ENCODE results near the gene CAMK2N1. TPM values are rescaled to one million over a fixed set of nuclear protein-coding genes. Genes with fewer than 3 reads are reported as not detected.

The CAMK2N1 gene
- total RNA-seq, 4 donors from 2014 or later: 74.3 to 126 (median 85.9) TPM

DNA sequence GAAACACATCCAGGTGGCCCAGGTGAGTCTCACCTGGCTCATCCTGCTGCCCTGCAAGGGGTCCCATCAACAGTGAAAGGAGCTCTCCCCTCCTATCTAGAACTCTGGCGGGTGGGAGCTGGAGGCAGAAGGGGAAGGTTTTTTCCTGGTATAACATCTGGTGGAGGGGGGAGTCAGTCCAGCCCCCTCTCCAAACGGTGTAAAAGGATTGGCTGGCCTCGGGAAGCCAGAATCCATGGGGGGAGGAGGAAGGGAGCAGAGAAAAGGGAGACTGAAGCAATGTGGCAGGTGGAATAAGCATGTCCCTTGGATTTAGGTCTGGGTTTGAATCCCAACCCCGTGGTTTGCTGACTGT, 1.2 kb upstream of the CAMK2N1 start:
- Histone ChIP-seq H3K27me3 (peaks cover 9% of the 10 kb centered on the region), H3K27ac (peak overlapping the region; percentile 91 to 95 (median 93)), H3K36me3 (no peaks in the 10 kb centered on the region), H3K4me3 (peak overlapping the region in 2 of 4 donors; percentile 72 to 77), H3K4me1 (peaks cover 7 to 33% (median 25%) of the 10 kb centered on the region in 4 donors), H3K9me3 (no peaks in the 10 kb centered on the region)
- no peak for DNase-seq
- WGBS, 2 donors (ENCODE audit: low coverage in 1 of 2): 13% methylated on average over 4 of the region's 4 CpGs; no CpG with 5 or more reads in 1 of the 2 donors
- intact Hi-C loops (cut with DNase I; ENCODE audit: low total_unique reads): no loop called here
- TF ChIP-seq POLR2A (IDR thresholded peaks at IDR 0.05) (no peak), POLR2AphosphoS5 (IDR thresholded peaks at IDR 0.05) (no peak), CTCF (IDR thresholded peaks at IDR 0.05) (no peak), EP300 (IDR thresholded peaks at IDR 0.05; ENCODE audit: low read depth) (no peak)
- in situ Hi-C loops (cut with MboI; ENCODE audit: low pct_ligation_motif_present in 1 of 4, low pct_unique_long_range_greater_than_20kb in 1 of 4, low sequenced_read_pairs in 3 of 4): no loop called here

DNA sequence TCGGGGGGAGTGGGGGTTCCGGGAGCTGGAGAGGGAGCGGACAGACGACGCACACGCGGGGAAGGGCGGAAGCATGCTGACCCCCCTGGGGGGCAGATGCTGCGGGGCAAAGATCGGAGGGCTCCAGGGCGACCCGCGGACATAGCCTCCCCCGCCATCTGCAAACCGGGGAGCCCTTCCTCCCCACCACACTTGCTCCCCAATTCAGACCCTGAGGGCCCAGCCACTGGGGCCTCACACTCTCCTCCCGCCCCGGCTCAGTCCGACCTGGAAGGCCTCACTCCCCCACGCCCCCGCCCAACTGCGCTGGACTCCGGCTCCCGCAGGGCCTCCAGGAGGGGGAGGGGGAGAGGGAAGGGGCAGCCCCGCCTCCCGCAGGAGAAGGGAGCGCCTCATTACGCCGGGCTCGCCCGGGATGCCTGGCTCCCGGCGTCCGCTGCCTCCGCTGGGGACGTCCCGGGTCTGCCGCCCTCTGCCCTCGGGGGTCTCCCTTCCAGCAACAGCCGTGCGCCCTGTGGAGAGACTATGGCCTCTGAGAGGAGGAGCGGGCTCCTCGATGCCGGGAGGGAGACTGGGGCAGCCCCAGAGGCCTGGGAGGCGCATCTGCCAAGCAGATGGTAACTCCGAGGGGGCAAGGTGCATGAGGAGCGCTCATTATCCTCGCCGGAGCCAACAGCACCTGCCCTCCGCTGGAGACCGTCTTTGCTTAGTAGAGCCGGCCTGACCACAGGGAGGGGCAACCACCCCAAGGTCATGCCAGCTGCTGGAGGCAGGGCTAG, 636 bp upstream of the CAMK2N1 start:
- in situ Hi-C loops (cut with MboI; ENCODE audit: low pct_ligation_motif_present in 1 of 4, low pct_unique_long_range_greater_than_20kb in 1 of 4, low sequenced_read_pairs in 3 of 4) (no loop called here), intact Hi-C loops (cut with DNase I; ENCODE audit: low total_unique reads) (no loop called here)
- Histone ChIP-seq H3K9me3 (no peaks in the 10 kb centered on the region), H3K4me1 (peaks cover 8 to 39% (median 31%) of the 10 kb centered on the region in 4 donors), H3K36me3 (no peaks in the 10 kb centered on the region), H3K4me3 (peak overlapping the region; percentile 38 to 77 (median 64)), H3K27ac (peak overlapping the region; percentile 91 to 95 (median 93)), H3K27me3 (peaks cover 9% of the 10 kb centered on the region)
- TF ChIP-seq CTCF (IDR thresholded peaks at IDR 0.05) (peak in 1 of 5 experiments; percentile 16), POLR2A (IDR thresholded peaks at IDR 0.05) (peak; percentile 74), EP300 (IDR thresholded peaks at IDR 0.05; ENCODE audit: low read depth) (no peak), POLR2AphosphoS5 (IDR thresholded peaks at IDR 0.05) (peak; percentile 66 to 78 (median 74))
- peak; percentile 91 for DNase-seq
- WGBS, 2 donors (ENCODE audit: low coverage in 1 of 2): 3% methylated on average over 41 of the region's 51 CpGs; no CpG with 5 or more reads in 1 of the 2 donors

DNA sequence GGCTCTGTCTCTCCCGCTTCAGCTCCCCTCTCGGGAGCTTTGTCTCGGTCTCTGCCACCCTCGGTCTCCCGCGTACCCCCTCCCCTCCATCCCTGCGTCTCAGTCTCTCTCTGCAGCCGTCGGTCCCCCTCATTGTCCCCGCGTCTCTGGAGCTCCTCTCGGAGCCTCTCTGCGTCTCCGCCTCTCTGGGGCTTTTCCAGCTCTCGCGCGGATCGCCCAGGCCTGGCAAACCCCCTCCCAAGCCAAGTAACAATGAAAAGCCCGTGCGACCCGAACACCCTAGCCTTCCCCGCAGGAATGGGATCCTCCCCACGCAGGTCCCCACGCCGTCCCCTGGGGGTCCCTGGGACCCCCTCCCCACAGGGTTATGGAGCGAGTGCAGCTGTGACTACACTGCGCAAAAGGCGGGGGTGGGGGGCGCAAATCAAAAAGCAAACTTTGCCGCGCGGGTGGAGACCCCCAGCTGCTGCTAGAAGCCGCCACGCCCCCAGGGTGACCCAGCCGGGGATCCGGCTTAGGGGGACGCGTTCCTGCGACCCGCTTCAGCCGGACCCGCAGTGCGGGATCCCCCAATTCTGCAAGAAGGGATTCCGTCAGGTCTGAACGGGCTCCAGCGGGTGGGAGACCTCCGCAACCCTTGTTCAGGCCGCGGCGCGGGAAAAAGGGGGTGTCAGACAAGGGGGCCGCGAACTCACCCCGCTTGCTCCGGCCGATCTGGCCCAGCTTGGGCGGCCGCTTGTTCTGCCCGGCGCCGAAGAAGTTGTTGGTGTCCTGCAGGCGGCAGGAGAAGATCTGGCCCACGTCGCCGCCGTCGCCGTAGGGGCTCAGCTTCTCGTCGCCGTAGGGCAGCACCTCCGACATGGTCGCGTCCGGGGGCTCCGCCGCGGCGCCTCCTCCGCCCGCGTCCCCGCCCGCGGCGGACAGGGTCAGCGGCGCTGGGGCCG, 1.2 kb downstream of the CAMK2N1 start:
- 0 to 2% methylated on average over 9 to 72 of the region's 89 CpGs for WGBS, 2 donors (ENCODE audit: low coverage in 1 of 2)
- TF ChIP-seq EP300 (IDR thresholded peaks at IDR 0.05; ENCODE audit: low read depth): no peak
- TF ChIP-seq CTCF (IDR thresholded peaks at IDR 0.05): no peak
- TF ChIP-seq POLR2AphosphoS5 (IDR thresholded peaks at IDR 0.05): no peak
- no peak for TF ChIP-seq POLR2A (IDR thresholded peaks at IDR 0.05)
- DNase-seq: no peak
- Histone ChIP-seq H3K36me3 (no peaks in the 10 kb centered on the region), H3K27ac (peak overlapping the region; percentile 91 to 95 (median 93)), H3K9me3 (no peaks in the 10 kb centered on the region), H3K27me3 (peaks cover 9% of the 10 kb centered on the region), H3K4me1 (peaks cover 10 to 56% (median 44%) of the 10 kb centered on the region in 4 donors), H3K4me3 (peak overlapping the region; percentile 56 to 86 (median 74))
- in situ Hi-C loops (cut with MboI; ENCODE audit: low pct_ligation_motif_present in 1 of 4, low pct_unique_long_range_greater_than_20kb in 1 of 4, low sequenced_read_pairs in 3 of 4) (no loop called here), intact Hi-C loops (cut with DNase I; ENCODE audit: low total_unique reads) (no loop called here)

Measured in transverse colon (tissue), 4 donors.